GM21825 (cell line): ENCODE results near the gene CYSTM1.

Experiments used
- ATAC-seq: cut with Tn5 transposase; IDR thresholded peaks from one replicate; pipeline ENCODE4 v1.9.1; 2021; ENCODE audit warnings: mild to moderate bottlenecking, moderate library complexity; ENCODE audit not compliant: unreplicated experiment

CYSTM1 gene

DNA sequence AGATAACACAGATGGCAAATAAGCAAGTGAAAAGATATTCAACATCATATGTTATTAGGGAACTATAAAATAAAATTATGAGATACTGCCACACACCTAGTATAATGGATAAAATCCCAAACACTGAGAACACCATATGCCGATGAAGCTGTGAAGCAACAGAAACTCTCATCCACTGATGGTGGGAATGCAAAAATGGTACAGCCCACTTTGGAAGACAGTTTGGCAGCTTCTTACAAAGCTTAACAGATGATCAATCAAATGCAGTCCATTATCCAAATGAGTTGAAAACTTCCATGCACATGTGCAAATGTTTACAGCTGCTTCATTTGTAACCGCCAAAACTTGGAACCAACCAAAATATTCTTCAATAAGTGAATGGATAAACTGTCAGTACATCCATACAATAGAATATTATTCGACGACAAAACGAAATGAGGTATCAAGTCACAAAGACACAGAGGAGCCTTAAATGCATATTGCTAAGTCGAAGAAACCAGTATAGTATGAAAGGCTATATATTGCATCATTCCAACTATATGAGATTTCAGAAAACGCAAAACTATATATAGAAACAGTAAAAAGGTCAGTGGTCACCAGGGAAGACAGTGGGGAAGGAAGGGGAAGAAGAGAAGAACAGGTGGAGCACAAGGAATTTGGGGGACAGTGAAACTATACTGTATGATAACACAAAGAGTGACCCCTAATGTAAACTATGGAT lies 113.0 kb downstream of the CYSTM1 start:
- no peak for ATAC-seq

DNA sequence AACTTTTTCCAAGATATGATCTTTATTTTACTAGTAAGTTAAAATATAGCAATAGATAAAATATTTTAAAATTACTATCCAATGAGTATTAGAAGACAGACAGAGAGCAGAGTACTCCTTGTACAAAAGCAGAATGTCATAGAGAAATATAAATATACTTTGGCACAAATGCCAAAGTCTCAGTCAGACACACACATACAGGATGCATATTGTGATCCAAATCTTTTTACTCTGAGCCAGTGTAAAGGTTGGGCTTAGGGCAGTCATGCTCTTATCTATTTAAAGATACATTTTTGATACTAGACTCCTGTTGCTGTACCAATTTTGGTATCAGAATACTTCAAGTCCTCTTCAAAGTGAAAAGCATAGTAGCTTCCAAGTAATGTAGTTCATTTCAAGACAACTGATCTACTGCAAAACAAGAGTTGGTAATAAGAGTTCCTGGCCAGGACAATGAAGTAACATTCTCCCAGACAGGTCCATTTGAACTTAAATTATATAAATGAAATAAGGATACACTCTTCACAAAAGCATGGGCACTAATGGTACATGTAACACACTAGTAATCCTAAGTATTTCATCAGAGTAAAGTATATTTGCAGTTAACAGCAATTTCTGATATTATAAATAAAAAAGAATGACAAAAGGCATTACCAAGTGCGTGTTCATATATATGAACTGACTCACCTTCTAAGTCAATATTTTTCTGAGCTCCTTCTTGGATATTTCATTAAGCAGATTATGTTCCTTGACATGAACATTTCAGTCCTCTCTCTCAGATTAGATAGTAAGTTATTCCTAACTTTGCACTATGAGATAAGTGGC lies 117.4 kb downstream of the CYSTM1 start:
- ATAC-seq: no peak
